Osteocyte (in vitro differentiated cells): ENCODE measurements around the gene ALDH7A1. TPM values are rescaled to one million over a fixed set of nuclear protein-coding genes. Genes with fewer than 3 reads are reported as not detected.
A peak's percentile ranks its signal among the peaks of the same experiment; 100 is the strongest.

Source experiments
- DNase-seq: peaks from one replicate; pipeline ENCODE4 v3.0.0; 2021; ENCODE audit warnings: mixed read lengths; ENCODE audit not compliant: unreplicated experiment; ENCODE audit errors: extremely low spot score
- H3K27ac Mint-ChIP-seq: one replicate; pipeline ENCODE4 v1.8.0; 2021; ENCODE audit warnings: mild to moderate bottlenecking, mixed read lengths; ENCODE audit not compliant: unreplicated experiment
- H3K27me3 Mint-ChIP-seq: one replicate; pipeline ENCODE4 v1.8.0; 2021; ENCODE audit warnings: mixed read lengths; ENCODE audit not compliant: unreplicated experiment
- H3K36me3 Mint-ChIP-seq: one replicate; pipeline ENCODE4 v1.8.0; 2021; ENCODE audit warnings: mixed read lengths; ENCODE audit not compliant: unreplicated experiment
- H3K4me1 Mint-ChIP-seq: one replicate; pipeline ENCODE4 v1.8.0; 2021; ENCODE audit warnings: mixed read lengths; ENCODE audit not compliant: unreplicated experiment
- H3K4me3 Mint-ChIP-seq: one replicate; pipeline ENCODE4 v1.8.0; 2021; ENCODE audit warnings: mild to moderate bottlenecking, moderate library complexity, mixed read lengths; ENCODE audit not compliant: unreplicated experiment
- H3K9me3 Mint-ChIP-seq: one replicate; pipeline ENCODE4 v1.8.0; 2021; ENCODE audit warnings: mixed read lengths; ENCODE audit not compliant: unreplicated experiment
- total RNA-seq: library from RNA; stranded (reverse); gene quantifications from 2 replicates; pipeline ENCODE4 v1.2.1, GENCODE V29; 2021
- TF ChIP-seq, protein P1 (sequence below): fragments of 200-600 bp; sonication (generic); IDR thresholded peaks from 2 replicates; pipeline ENCODE4 v1.5.0; 2021; ENCODE audit warnings: antibody characterized with exemption, mild to moderate bottlenecking, moderate library complexity

The ALDH7A1 gene
- total RNA-seq, 1 donor from 2014 or later, result 117 TPM

DNA sequence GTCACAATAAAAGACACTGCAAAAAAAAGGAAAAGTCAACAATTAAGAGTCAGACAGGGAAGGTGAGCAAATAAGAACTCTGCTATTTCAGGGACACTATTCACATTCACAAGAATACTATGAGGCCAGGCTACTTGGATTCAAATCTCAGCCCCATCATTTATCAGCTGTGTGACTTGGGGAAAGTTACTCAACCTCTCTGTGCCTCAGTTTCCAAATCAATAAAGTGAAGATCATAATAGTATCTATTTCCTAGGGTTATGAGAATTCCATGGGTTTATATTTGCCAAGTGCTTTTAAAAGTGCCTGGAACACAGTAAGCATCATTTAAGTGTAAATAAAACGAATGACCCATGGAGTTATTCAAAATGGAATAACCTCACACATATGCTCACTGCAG is 56.4 kb downstream of the ALDH7A1 start:
- H3K27me3 Mint-ChIP-seq, result no peaks in the 10 kb centered on the region
- TF ChIP-seq, protein P1, sequence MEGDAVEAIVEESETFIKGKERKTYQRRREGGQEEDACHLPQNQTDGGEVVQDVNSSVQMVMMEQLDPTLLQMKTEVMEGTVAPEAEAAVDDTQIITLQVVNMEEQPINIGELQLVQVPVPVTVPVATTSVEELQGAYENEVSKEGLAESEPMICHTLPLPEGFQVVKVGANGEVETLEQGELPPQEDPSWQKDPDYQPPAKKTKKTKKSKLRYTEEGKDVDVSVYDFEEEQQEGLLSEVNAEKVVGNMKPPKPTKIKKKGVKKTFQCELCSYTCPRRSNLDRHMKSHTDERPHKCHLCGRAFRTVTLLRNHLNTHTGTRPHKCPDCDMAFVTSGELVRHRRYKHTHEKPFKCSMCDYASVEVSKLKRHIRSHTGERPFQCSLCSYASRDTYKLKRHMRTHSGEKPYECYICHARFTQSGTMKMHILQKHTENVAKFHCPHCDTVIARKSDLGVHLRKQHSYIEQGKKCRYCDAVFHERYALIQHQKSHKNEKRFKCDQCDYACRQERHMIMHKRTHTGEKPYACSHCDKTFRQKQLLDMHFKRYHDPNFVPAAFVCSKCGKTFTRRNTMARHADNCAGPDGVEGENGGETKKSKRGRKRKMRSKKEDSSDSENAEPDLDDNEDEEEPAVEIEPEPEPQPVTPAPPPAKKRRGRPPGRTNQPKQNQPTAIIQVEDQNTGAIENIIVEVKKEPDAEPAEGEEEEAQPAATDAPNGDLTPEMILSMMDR, result no peak
- DNase-seq, result no peak
- no peaks in the 10 kb centered on the region for H3K9me3 Mint-ChIP-seq
- H3K36me3 Mint-ChIP-seq, result peaks cover 4% of the 10 kb centered on the region
- H3K4me3 Mint-ChIP-seq, result no peak overlapping the region
- H3K4me1 Mint-ChIP-seq, result peaks cover 24% of the 10 kb centered on the region
- H3K27ac Mint-ChIP-seq, result peak overlapping the region; percentile 97

DNA sequence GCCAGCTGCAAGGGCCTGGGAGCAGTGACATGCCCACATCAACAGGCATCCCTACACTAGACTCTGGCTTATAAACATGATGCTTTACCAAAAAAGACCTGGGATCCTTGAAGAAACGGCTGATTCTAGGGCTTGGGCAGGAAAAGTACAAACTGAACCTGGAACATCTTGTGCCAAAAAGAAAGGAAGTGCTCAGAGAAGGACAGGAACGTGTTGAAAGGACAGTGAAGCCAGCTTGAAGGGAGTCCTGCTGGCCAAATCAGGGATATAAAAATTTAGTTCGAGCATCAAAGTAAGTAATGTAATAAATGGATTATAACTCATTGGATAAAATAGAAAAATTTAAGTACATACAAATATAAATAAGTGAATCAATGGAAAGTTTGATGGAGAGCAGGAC is 58.1 kb downstream of the ALDH7A1 start:
- no peaks in the 10 kb centered on the region for H3K27me3 Mint-ChIP-seq
- H3K9me3 Mint-ChIP-seq, result no peaks in the 10 kb centered on the region
- H3K4me3 Mint-ChIP-seq, result no peak overlapping the region
- H3K4me1 Mint-ChIP-seq, result peaks cover 31% of the 10 kb centered on the region
- no peaks in the 10 kb centered on the region for H3K36me3 Mint-ChIP-seq
- H3K27ac Mint-ChIP-seq, result peak overlapping the region; percentile 97
- TF ChIP-seq, protein P1, result peak; percentile 29
- DNase-seq, result peak; percentile 13

DNA sequence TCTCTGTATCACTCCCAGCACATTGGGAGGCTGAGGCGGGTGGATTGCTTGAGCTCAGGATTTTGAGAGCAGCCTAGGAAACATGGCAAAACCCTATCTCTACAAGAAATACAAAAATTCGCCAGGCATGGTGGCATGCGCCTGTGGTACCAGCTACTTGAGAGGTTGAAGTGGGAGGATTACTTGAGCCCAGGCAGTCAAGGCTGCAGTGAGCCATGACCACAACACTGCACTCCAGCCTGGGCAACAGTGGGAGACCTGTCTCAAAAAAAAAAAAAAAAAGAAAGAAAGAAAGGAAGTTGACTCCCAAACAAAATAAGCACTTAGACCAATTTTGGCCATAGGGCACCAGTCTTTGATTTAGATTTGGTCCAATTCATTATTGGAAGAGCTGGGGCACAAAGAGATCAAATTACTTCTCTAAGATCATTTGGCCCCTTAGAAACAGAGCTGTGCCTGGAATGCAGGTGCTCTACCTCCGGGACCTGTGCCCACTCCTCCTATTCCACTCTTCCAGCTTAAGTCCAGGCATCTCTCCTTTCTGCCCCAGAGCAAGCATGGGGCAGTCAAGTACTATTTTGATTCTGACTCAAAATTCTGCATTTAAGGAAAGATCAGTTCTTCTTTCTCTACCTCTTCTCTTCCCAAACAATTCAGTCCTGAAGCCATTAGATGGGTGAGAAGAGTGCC is 59.0 kb downstream of the ALDH7A1 start:
- Mint-ChIP-seq H3K9me3 (no peaks in the 10 kb centered on the region), H3K36me3 (no peaks in the 10 kb centered on the region), H3K4me1 (peaks cover 40% of the 10 kb centered on the region), H3K27me3 (no peaks in the 10 kb centered on the region), H3K4me3 (no peak overlapping the region), H3K27ac (peak overlapping the region; percentile 65)
- TF ChIP-seq, protein P1, result no peak
- DNase-seq, result no peak

DNA sequence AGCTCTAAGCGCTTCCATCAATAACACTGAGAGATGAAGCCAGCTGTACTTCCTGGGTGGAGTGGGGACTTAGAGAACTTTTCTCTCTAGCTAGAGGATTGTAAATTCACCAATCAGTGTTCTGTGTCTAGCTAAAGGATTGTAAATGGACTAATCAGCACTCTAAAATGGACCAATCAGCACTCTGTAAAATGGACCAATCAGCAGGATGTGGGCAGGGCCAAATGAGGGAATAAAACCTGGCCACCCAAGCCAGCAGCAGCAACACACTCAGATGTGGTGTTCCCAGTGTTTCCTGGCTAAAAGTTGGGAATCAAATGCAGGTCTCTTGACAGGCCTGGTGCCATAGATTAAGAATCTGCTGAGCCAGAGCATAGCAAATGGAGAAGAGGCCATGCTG is 60.5 kb downstream of the ALDH7A1 start:
- DNase-seq, result no peak
- H3K4me3 Mint-ChIP-seq, result no peak overlapping the region
- no peak overlapping the region for H3K27ac Mint-ChIP-seq
- H3K9me3 Mint-ChIP-seq, result no peaks in the 10 kb centered on the region
- H3K27me3 Mint-ChIP-seq, result no peaks in the 10 kb centered on the region
- H3K4me1 Mint-ChIP-seq, result peaks cover 45% of the 10 kb centered on the region
- no peaks in the 10 kb centered on the region for H3K36me3 Mint-ChIP-seq
- TF ChIP-seq, protein P1, result no peak

- DNase-seq, result peak; percentile 32
- Mint-ChIP-seq H3K36me3 (no peaks in the 10 kb centered on the region), H3K27me3 (no peaks in the 10 kb centered on the region), H3K4me3 (no peak overlapping the region), H3K9me3 (no peaks in the 10 kb centered on the region), H3K27ac (peak overlapping the region; percentile 87), H3K4me1 (peaks cover 40% of the 10 kb centered on the region)
- TF ChIP-seq, protein P1, result no peak
These were observed 63.4 kb downstream of the ALDH7A1 start for GRCh38 chr5:126531543-126532120.
